ENCODE results near the gene CTNNA3. TPM values are rescaled to one million over a fixed set of nuclear protein-coding genes. Genes with fewer than 3 reads are reported as not detected.

Gene CTNNA3
- total RNA-seq, 4 donors from 2014 or later = 0.04 to 0.19 (median 0.11) TPM

GRCh38 chr10:66537186-66537585 lies 1158.8 kb downstream of the CTNNA3 start:
- H3K4me3 ChIP-seq (ENCODE audit: low read depth, poor library complexity, severe bottlenecking) = no peak overlapping the region
- DNase-seq (ENCODE audit: low spot score in 2 of 2) = no peak
- WGBS, 2 donors = 95 to 100% methylated on average over 1 of the region's 1 CpG
- TF ChIP-seq POLR2A (IDR thresholded peaks at IDR 0.05) (no peak), CTCF (IDR thresholded peaks at IDR 0.05) (no peak)
- intact Hi-C loops (cut with DNase I; ENCODE audit: low total_unique reads) = no loop called here

- TF ChIP-seq POLR2A (IDR thresholded peaks at IDR 0.05) (no peak), CTCF (IDR thresholded peaks at IDR 0.05) (no peak)
- no peak for DNase-seq (ENCODE audit: low spot score in 2 of 2)
- intact Hi-C loops (cut with DNase I; ENCODE audit: low total_unique reads) = no loop called here
- WGBS, 2 donors = 75 to 85% methylated on average over 1 of the region's 1 CpG
- H3K4me3 ChIP-seq (ENCODE audit: low read depth, poor library complexity, severe bottlenecking) = no peak overlapping the region
Measured at GRCh38 chr10:66535439-66535838, 1160.6 kb downstream of the CTNNA3 start.

- DNase-seq (ENCODE audit: low spot score in 2 of 2) = no peak
- no peak for TF ChIP-seq POLR2A (IDR thresholded peaks at IDR 0.05)
- TF ChIP-seq CTCF (IDR thresholded peaks at IDR 0.05) = no peak
- intact Hi-C loops (cut with DNase I; ENCODE audit: low total_unique reads) = no loop called here
- 95 to 98% methylated on average over 1 of the region's 1 CpG for WGBS, 2 donors
- no peak overlapping the region for H3K4me3 ChIP-seq (ENCODE audit: low read depth, poor library complexity, severe bottlenecking)
Measured at GRCh38 chr10:66534866-66535265, 1161.1 kb downstream of the CTNNA3 start.

- H3K4me3 ChIP-seq (ENCODE audit: low read depth, poor library complexity, severe bottlenecking) = no peak overlapping the region
- intact Hi-C loops (cut with DNase I; ENCODE audit: low total_unique reads) = no loop called here
- TF ChIP-seq CTCF (IDR thresholded peaks at IDR 0.05) = no peak
- no peak for TF ChIP-seq POLR2A (IDR thresholded peaks at IDR 0.05)
- DNase-seq (ENCODE audit: low spot score in 2 of 2) = no peak
- WGBS, 2 donors = 30 to 31% methylated on average over 1 of the region's 1 CpG
Measured at GRCh38 chr10:66521506-66521905, 1174.5 kb downstream of the CTNNA3 start.

- no peak for TF ChIP-seq CTCF (IDR thresholded peaks at IDR 0.05)
- no peak for DNase-seq (ENCODE audit: low spot score in 2 of 2)
- H3K4me3 ChIP-seq (ENCODE audit: low read depth, poor library complexity, severe bottlenecking) = no peak overlapping the region
- intact Hi-C loops (cut with DNase I; ENCODE audit: low total_unique reads) = no loop called here
- WGBS, 2 donors = 81 to 85% methylated on average over 3 of the region's 3 CpGs
Measured at GRCh38 chr10:66519616-66520015, 1176.4 kb downstream of the CTNNA3 start.

- no peak overlapping the region for H3K4me3 ChIP-seq (ENCODE audit: low read depth, poor library complexity, severe bottlenecking)
- 70 to 73% methylated on average over 1 of the region's 1 CpG for WGBS, 2 donors
- TF ChIP-seq POLR2A (IDR thresholded peaks at IDR 0.05) (no peak), CTCF (IDR thresholded peaks at IDR 0.05) (no peak)
- intact Hi-C loops (cut with DNase I; ENCODE audit: low total_unique reads) = no loop called here
- DNase-seq (ENCODE audit: low spot score in 2 of 2) = no peak
Measured at GRCh38 chr10:66514666-66515065, 1181.3 kb downstream of the CTNNA3 start.

All from lower leg skin (tissue), 4 donors.